HepG2 (cell line): ENCODE results near the gene ZWILCH. TPM values are rescaled to one million over a fixed set of nuclear protein-coding genes. Genes with fewer than 3 reads are reported as not detected.

Source experiments
- ARID2 ChIP-seq: sonication (generic); formaldehyde crosslinking; IDR thresholded peaks from 2 replicates; pipeline ENCODE4 v1.8.1; 2022; ENCODE audit warnings: mild to moderate bottlenecking, missing genetic modification reagents, borderline replicate concordance
- KLF9 ChIP-seq: IDR thresholded peaks from 2 replicates; pipeline ENCODE4 v1.6.1; 2016; ENCODE audit warnings: low read depth
- NR2C2 ChIP-seq: sonication (generic); formaldehyde crosslinking; IDR thresholded peaks from 2 replicates; pipeline ENCODE4 v1.4.0; 2020; ENCODE audit warnings: missing genetic modification reagents, mild to moderate bottlenecking, moderate library complexity, borderline replicate concordance
- PCBP2 ChIP-seq: fragments of 200-400 bp; formaldehyde crosslinking; optimal IDR thresholded peaks from 2 replicates; pipeline ENCODE3; 2018; ENCODE audit warnings: low read length, low read depth; ENCODE audit not compliant: poor library complexity, severe bottlenecking
- PHF8 ChIP-seq: sonication (generic); formaldehyde crosslinking; IDR thresholded peaks from 2 replicates; pipeline ENCODE4 v1.5.0; 2020; ENCODE audit warnings: missing genetic modification reagents
- RCOR2 ChIP-seq: IDR thresholded peaks from 2 replicates; pipeline ENCODE4 v1.6.1; 2016; ENCODE audit warnings: missing biosample characterization, missing genetic modification reagents
- SKIL ChIP-seq: sonication (generic); formaldehyde crosslinking; IDR thresholded peaks from 2 replicates; pipeline ENCODE4 v1.8.0; 2022; ENCODE audit warnings: missing genetic modification reagents, mild to moderate bottlenecking, moderate library complexity, borderline replicate concordance
- SMARCE1 ChIP-seq: fragments of 450-650 bp; IDR thresholded peaks from 2 replicates; pipeline ENCODE4 v1.6.1; 2017; ENCODE audit warnings: borderline replicate concordance
- SNAPC5 ChIP-seq: sonication (generic); formaldehyde crosslinking; IDR thresholded peaks from 2 replicates; pipeline ENCODE4 v1.8.1; 2023; ENCODE audit warnings: mild to moderate bottlenecking, missing genetic modification reagents, borderline replicate concordance
- SOX5 ChIP-seq: IDR thresholded peaks from 2 replicates; pipeline ENCODE4 v1.6.1; 2016; ENCODE audit warnings: borderline replicate concordance
- TCF7 ChIP-seq: sonication (generic); IDR thresholded peaks from 2 replicates; pipeline ENCODE4 v1.6.1; 2016; ENCODE audit warnings: antibody characterized with exemption, low read depth
- U2AF2 ChIP-seq: fragments of 200-400 bp; formaldehyde crosslinking; IDR thresholded peaks from 2 replicates; pipeline ENCODE4 v1.6.1; 2017; ENCODE audit warnings: low read depth, mild to moderate bottlenecking, low read length
- ZFP82 ChIP-seq: sonication (generic); formaldehyde crosslinking; IDR thresholded peaks from 2 replicates; pipeline ENCODE4 v1.5.1; 2020; ENCODE audit warnings: mild to moderate bottlenecking, missing genetic modification reagents, borderline replicate concordance
- ZNF3 ChIP-seq: IDR thresholded peaks from 2 replicates; pipeline ENCODE4 v1.7.0; 2017; ENCODE audit warnings: inconsistent platforms
- ZNF468 ChIP-seq: sonication (generic); formaldehyde crosslinking; IDR thresholded peaks from 2 replicates; pipeline ENCODE4 v1.8.0; 2022; ENCODE audit warnings: mild to moderate bottlenecking, moderate library complexity, missing genetic modification reagents
- ZNF484 ChIP-seq: sonication (generic); formaldehyde crosslinking; IDR thresholded peaks from 2 replicates; pipeline ENCODE4 v1.5.1; 2020; ENCODE audit warnings: mild to moderate bottlenecking, low read depth, missing genetic modification reagents, borderline replicate concordance
- ZNF777 ChIP-seq: sonication (generic); formaldehyde crosslinking; IDR thresholded peaks from 2 replicates; pipeline ENCODE4 v1.4.0; 2020; ENCODE audit warnings: missing genetic modification reagents
- ZZZ3 ChIP-seq: sonication (generic); formaldehyde crosslinking; IDR thresholded peaks from 2 replicates; pipeline ENCODE4 v1.4.0; 2020; ENCODE audit warnings: missing genetic modification reagents, mild to moderate bottlenecking, borderline replicate concordance
- polyA plus RNA-seq, 8 experiments: library from polyadenylated mRNA; depleted of rRNA in 3 of 8; stranded (reverse) in 7 of 8; unstranded in 1 of 8; fragments of >200 nt; fragmentation: Illumina TruSeq in 4 of 8; extraction: Trizol in 4 of 8; gene quantifications; 2 replicates each; pipeline versions ENCODE4 v1.2.1 to v1.2.3, GENCODE V29; 2011 to 2016; ENCODE audit warnings: low read depth in 4 of 8, missing spikeins in 1 of 8, mixed read lengths in 1 of 8; ENCODE audit not compliant: insufficient read depth in 1 of 8
- total RNA-seq, 5 experiments: library from RNA; depleted of rRNA; stranded (reverse); fragments of >200 nt; fragmentation: Illumina TruSeq; extraction: Trizol; gene quantifications; 2 replicates each; pipeline ENCODE4 v1.2.3, GENCODE V29; 2016; ENCODE audit warnings: low read depth in 1 of 5
- TF ChIP-seq, protein P1 (sequence below): sonication (generic); formaldehyde crosslinking; IDR thresholded peaks from 2 replicates; pipeline ENCODE4 v1.5.0; 2020; ENCODE audit warnings: mild to moderate bottlenecking, low read depth, missing genetic modification reagents, borderline replicate concordance
- TF ChIP-seq, protein P2 (sequence below): sonication (generic); formaldehyde crosslinking; IDR thresholded peaks from 2 replicates; pipeline ENCODE4 v1.8.0; 2022; ENCODE audit warnings: missing genetic modification reagents, mild to moderate bottlenecking, inconsistent platforms, borderline replicate concordance
- TF ChIP-seq, protein P3 (sequence below): sonication (generic); formaldehyde crosslinking; IDR thresholded peaks from 2 replicates; pipeline ENCODE4 v1.8.1; 2023; ENCODE audit warnings: mild to moderate bottlenecking, missing genetic modification reagents
- TF ChIP-seq, protein P4 (sequence below): sonication (generic); formaldehyde crosslinking; IDR thresholded peaks from 2 replicates; pipeline ENCODE4 v1.5.0; 2020; ENCODE audit warnings: missing genetic modification reagents

Gene ZWILCH
- total and polyA plus RNA-seq, 2 of the 13 experiments (the other 11 are each of a cell fraction or from before 2014, with no cell fraction given), result 9.5 to 27.8 TPM

DNA sequence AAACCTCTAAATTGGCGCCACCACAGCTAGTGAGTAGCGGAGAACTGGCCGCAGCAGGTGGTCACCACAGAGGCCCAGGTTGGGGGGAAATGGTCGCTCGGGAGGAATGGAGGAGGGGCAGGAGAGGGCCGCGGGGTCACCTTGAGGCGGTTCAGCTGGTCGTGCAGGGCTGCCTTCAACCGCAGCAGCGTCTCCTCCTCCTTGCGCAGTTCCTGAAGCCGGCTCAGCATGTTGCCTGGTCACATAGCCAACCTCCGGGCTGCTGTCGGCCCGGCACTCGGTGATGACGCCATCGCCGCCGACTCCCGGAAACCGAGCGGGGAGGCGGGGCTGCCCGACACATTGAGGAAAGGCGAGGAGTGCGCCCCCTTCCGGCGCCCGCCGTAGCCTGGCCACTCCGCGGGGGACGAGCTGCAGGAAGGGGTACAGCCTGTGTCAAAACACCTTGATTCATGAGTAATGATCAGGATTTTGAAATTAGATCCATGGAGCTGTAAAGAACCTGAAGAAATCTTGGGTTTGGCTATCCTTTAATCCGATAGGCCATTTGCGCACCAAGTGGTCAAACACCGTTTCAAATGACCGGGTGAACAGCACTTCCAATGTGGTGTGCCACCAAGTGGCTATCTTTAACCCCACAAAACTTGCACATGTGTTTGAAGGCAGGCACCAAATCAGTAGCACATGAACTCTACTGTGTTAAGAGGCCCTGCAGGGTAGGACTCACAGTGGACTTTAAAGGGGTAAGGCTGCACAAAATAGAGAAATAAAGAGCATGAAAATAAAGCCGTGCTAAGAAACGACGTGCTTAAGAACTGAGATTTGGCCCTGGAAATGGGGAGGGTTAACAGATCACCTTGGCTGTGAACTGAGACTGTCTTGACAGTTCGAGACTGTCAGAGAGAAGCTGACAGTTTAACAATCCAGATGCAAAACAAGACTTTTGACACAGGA lies 7.3 kb upstream of the ZWILCH start, which contains the start of gene SNAPC5 (continued):
- TF ChIP-seq NR2C2 (CRISPR knock-in tag) (peak; percentile 58), SKIL (no peak), ZNF3 (CRISPR knock-in tag) (no peak), SMARCE1 (no peak), KLF9 (CRISPR knock-in tag) (no peak), RCOR2 (CRISPR knock-in tag) (no peak), ZFP82 (CRISPR knock-in tag) (0 out of 2 replicates have a peak, but pooled peaks have one; percentile 26), ZZZ3 (no peak), SNAPC5 (peak; percentile 68; the same call in 1 of the 2 replicates), U2AF2 (no peak), PCBP2 (no peak), PHF8 (peak; percentile 80), ARID2 (no peak), ZNF468 (CRISPR knock-in tag) (no peak), ZNF484 (CRISPR knock-in tag) (no peak), SOX5 (CRISPR knock-in tag) (peak; percentile 48; the same call in 1 of the 2 replicates), ZNF777 (CRISPR knock-in tag) (no peak), TCF7 (no peak)
- TF ChIP-seq, protein P1, sequence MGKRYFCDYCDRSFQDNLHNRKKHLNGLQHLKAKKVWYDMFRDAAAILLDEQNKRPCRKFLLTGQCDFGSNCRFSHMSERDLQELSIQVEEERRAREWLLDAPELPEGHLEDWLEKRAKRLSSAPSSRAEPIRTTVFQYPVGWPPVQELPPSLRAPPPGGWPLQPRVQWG (CRISPR knock-in tag), result no peak
- TF ChIP-seq, protein P2, sequence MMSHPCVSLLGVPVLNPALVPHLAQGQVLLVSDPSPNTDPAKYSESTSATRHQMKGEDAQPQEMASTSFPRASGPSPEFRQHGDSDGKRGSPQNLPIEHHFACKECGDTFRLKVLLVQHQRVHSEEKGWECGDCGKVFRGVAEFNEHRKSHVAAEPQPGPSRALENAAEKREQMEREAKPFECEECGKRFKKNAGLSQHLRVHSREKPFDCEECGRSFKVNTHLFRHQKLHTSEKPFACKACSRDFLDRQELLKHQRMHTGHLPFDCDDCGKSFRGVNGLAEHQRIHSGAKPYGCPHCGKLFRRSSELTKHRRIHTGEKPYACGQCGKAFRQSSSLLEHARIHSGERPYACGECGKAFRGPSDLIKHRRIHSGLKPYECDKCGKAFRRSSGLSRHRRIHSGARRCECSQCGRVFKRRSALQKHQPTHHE (CRISPR knock-in tag), result no peak; the same call in 1 of the 2 replicates
- TF ChIP-seq, protein P3, sequence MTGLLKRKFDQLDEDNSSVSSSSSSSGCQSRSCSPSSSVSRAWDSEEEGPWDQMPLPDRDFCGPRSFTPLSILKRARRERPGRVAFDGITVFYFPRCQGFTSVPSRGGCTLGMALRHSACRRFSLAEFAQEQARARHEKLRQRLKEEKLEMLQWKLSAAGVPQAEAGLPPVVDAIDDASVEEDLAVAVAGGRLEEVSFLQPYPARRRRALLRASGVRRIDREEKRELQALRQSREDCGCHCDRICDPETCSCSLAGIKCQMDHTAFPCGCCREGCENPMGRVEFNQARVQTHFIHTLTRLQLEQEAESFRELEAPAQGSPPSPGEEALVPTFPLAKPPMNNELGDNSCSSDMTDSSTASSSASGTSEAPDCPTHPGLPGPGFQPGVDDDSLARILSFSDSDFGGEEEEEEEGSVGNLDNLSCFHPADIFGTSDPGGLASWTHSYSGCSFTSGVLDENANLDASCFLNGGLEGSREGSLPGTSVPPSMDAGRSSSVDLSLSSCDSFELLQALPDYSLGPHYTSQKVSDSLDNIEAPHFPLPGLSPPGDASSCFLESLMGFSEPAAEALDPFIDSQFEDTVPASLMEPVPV (CRISPR knock-in tag), result peak; percentile 69; the same call in 1 of the 2 replicates
- TF ChIP-seq, protein P4, sequence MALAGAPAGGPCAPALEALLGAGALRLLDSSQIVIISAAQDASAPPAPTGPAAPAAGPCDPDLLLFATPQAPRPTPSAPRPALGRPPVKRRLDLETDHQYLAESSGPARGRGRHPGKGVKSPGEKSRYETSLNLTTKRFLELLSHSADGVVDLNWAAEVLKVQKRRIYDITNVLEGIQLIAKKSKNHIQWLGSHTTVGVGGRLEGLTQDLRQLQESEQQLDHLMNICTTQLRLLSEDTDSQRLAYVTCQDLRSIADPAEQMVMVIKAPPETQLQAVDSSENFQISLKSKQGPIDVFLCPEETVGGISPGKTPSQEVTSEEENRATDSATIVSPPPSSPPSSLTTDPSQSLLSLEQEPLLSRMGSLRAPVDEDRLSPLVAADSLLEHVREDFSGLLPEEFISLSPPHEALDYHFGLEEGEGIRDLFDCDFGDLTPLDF (CRISPR knock-in tag), result 0 out of 2 replicates have a peak, but pooled peaks have one; percentile 31
